GM20431 (cell line): ENCODE results near the gene TMPRSS13.
"Not testable (repeated sequence)": the region's sequence is repeated elsewhere in the genome, so short reads cannot be mapped to it uniquely, and the experiment has no call there.

Experiments used
- in situ Hi-C: fragments of 300-500 bp; cut with MseI, MboI; formaldehyde crosslinking; loops from one replicate; pipeline ENCODE4 v1.15.0; 2020; ENCODE audit warnings: low sequenced_read_pairs; ENCODE audit not compliant: unreplicated experiment

TMPRSS13 gene

DNA sequence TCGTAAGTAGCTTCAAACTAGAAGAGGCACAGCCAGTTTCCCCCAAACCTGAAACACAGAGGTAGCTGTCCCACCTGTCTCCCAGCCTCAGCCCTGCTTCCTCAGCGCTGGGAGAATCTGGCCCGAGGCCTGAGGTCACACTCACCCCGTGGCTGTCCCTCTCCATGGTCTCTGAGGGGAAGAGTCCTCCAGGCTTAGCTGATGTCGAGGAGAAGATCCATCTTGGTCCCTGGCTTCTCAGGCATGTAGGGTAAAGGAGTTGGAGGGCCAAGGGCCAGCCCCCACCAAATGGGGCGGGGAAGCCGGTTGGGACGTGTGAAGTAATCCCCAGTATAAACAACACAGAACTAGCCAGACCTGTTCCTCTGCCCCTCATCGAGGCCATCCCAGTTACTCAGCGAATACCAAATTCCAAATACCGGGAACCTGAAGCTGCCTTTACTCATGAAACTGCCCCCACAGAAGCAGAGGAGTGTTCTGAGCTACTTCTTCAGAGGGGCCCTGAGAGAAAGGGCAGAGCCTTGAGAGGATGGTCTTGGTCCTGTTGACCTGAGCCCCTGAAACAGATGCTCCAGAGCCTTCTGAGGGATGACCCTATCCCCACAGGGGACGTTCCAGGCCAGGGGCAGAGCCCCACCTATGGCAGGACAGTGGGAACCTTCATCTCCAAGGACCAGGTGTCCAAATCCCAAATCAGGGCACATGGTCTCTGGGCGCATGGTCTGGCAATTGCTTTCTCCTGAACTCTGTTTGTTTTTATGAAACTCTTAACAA is at the start of gene TMPRSS13:
Gene TMPRSS13, minus strand, starts transcription at position 261 of the 774 bp plus-strand sequence. Its CDS starts 95 bp downstream, at position 166.
- in situ Hi-C loops = no loop called here

DNA sequence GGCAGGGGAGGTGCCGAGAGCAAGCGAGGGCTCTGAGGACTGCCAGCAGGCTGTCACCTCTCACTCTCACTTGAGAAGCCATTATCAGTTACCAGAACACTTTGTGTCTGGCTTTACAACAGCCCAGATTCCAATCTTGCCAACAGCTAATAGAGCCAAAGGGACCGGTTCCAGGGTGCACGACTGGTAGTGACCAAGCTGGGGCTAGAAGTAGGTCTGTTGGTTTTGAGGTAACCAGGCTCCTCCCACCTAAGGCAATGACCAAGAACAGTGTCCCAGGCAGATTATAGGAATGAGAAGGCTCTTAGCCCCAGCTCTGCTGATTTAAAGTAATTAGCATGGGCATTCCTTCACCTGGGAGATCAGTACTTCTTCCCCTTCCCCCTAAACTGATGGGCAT is 49.8 kb upstream of the TMPRSS13 start:
- in situ Hi-C loops = no loop called here

DNA sequence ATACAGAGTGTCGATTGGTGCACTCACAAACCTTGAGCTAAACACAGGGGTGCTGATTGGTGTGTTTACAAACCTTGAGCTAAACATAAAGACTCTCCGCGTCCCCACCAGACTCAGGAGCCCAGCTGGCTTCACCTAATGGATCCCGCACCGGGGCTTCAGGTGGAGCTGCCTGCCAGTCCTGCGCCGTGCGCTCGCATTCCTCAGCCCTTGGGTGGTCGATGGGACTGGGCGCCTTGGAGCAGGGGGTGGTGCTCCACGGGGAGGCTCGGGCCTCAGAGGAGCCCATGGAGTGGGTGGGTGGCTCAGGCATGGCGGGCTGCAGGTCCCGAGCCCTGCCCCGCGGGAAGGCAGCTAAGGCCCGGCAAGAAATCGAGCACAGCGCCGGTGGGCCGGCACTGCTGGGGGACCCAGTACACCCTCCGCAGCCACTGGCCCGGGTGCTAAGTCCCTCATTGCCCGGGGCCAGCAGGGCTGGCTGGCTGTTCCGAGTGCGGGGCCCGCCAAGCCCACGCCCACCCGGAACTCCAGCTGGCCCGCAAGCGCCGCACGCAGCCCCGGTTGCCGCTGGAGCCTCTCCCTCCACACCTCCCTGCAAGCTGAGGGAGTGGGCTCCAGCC is 49.2 kb upstream of the TMPRSS13 start:
- in situ Hi-C loops = not testable (repeated sequence)

DNA sequence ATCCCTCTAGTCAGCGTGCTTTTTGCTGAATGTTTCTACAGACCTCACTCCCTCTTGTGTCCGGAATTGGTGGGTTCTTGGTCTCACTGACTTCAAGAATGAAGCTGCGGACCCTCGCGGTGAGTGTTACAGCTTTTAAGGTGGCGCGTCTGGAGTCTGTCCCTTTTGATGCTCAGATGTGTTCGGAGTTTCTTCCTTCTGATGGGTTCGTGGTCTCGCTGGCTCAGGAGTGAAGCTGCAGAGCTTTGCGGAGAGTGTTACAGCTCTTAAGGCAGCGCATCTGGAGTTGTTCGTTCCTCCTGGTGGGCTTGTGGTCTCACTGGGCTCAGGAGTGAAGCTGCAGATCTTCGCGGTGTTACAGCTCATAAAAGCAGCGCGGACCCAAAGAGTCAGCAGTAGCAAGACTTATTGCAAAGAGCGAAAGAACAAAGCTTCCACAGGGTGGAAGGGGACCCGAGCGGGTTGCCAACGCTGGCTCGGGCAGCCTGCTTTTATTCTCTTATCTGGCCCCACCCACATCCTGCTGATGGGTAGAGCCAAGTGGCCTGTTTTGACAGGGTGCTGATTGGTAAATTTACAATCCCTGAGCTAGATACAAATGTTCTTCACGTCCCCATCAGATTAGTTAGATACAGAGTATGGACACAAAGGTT is 48.5 kb upstream of the TMPRSS13 start:
- in situ Hi-C loops = not testable (repeated sequence)

DNA sequence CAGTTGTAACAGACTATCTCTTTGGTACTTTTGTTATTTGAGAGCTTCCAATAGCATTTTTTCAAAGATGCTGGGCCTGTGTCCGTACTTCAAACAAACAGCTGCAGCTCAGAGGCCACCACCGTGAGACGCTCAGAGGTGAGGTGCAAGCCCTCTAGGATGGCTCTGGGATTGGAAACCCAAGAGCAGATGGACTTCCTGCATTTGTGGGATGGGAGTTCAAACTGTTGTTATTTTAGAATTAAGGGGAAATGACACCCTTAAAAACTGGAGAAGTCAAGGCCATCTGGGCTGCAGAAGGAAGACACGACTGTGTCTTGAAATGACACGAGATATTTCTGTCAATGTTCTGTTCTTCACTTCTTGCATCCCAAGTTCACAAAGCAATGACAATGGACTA is 47.8 kb upstream of the TMPRSS13 start:
- in situ Hi-C loops = no loop called here

DNA sequence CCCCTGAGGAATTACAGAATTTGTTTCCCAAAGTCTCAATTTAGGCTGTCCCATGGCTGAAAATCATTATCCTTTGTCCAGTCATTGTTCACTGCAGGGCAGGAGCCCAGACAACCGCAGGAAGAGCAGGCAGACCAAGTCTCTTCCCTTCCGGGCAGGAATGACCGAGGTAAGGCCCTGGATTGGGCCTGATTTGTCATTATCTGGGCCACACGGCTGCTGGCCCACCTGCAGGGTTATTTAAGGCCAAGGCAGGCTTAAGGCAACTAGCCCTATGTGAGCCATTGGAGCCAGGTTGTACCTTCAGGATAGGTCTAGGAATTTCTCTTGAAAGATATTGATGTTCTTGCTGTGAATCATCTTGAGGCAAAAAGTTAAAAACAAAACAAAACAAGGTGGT is 47.2 kb upstream of the TMPRSS13 start:
- in situ Hi-C loops = no loop called here

DNA sequence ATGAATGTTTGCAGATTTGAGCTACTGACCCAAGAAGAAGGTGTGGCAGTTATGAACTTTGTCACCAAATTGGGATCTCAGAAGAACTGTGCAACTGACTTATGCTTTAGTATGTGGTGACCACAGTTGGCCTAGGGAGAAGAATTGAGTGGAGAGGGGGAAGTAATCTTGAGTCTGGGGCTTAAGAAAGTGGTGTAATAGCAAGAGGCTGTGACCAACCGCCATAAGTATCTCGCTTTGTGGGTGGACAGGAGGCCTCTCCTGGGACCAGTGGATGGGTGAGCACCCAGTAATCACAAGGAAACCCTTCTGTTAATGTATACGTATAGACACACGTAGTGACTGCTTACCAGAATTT is 44.3 kb upstream of the TMPRSS13 start:
- in situ Hi-C loops = no loop called here

DNA sequence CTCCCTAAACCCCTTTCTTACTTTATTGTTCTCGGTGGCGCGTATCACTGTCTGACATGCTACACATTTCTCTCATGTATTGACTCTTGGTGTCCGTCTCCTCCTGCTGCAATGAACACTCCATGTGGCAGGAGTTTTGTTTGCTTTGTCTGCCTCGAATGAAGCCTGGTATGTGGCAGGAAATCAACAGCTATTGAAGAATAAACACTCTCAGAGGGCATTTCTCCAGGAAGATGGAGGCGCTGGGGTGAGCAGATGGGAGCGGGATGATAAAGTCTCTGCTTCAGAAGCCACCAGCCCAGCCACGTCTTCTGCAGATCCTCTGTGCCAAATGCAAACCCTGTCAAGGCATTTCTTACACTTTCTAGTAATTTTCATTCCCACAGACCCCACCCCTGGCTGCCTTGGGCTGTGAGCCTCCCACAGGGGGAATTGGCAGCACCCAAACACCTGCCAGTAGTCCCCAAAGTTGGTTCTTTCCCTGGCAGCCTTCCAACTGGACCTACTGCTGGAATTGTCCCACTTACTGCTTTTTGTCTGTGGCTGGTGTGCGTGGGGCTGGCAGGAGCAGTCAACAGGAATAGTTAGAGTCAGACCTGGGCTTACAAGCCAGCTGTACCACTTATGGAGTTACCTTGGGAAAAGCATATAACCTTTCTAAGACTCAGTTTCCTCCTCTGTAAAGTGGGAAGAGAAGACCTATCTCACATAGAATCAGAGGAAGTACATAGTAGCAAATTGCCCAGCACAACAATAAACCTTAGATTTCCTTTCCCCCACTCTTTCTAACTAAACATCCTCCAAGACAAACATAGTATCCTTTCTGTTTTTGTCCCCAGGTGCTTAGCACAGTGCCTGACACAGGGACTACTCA is 43.7 kb upstream of the TMPRSS13 start:
- in situ Hi-C loops = no loop called here

DNA sequence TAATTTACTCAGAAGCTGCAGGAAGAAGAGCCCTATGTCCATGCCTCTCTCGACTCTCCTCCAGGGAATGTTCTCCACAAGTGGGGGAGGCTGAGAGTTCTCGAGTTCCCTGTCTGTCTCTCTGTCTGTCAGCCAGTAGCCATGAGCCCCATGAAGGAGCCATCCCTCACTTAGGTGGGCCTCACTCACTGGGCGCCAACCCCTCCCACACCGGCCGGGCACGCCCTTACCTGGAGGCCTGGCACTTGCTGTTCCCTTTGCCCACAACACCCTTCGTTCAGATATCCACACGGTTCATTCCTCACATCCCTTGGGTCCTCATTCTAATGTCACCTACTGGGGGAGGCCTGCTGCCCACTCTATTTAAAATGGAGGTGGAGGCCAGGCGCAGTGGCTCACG is 42.8 kb upstream of the TMPRSS13 start:
- in situ Hi-C loops = no loop called here

DNA sequence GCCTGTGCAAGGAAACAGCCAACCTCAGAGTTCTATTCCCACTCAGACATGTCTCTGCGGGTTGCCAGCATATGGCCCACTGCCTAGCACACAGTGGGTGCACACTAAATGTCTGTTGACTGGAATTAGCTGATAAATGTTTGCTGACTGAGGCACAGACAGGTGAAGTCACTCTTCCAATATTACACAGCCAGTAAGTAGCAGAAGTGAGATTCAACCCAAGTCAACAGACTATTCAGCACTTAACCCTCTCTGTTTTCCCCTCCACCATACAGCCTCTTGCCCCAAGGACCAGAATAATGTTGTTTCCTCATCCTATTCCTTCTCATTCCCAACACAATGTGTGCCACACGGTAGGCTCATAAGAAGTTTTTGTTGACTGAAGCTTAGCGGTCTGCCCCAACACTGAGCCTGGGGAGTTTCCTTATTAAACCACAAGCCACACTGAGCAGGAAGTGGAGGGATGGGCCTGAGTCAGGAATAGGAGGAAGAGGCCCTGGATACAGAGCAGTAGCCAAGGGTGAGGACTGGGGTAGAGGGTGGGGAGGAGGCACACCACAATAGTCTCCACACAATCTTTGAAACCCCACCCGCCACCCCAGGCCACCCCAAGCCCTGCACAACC is 41.3 kb upstream of the TMPRSS13 start:
- in situ Hi-C loops = no loop called here

DNA sequence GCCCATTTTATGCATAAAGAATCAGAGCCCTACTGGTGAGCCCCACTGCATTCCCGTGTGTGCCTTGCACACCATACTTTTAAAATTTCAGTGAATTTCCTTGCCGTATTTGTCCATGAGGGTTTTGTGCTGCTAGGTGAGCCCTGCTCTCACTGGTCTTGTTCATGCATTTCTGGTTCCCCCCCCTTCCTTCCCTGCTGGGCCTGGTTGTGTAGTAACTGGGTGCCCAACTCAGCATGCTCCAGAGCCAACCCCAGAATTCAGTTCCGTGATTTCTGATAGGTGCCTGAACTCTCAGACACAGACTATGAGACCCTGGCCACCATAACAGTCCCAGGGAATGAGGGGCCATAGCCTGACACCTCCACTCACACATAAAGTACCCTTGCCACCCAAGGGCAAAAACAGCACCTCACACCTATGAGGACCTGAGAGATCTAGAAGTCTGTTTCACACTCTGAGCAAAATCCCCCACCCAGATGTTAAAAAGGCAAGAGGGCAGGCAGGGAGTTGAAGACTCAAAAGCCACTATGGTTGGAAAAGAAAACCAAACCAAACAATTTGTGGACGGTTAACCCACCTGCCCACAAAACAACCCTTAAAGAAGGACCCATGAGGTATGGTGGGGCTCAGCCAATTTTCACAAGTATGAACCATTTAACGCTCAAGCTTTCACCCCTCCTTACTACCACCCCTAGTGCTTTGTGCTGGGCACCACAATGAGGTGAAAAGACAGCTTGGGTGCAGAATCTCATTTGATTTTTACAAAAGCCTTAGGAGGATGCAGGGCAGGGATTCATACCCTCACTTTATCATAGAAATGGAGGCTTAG is 40.2 kb upstream of the TMPRSS13 start:
- in situ Hi-C loops = no loop called here

DNA sequence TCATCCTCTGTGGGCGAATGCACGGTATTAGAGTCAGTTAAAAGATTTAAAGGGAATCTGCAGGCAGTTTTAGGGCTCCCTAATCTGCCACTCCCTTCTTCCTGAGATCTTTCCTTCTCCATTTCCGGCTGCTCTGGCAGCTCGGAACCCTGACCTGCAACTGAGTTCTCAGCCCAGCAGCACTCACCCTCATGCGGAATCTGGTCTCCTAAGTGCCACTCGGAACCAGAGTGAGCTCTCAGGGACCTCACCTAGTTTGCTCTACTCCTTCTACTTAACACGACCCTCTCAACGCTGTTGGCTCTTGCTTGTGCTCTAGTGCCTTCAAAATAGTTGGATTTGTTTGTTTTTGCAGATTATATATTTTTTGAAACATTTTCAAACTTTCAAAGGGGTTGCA is 37.7 kb upstream of the TMPRSS13 start:
- in situ Hi-C loops = no loop called here

DNA sequence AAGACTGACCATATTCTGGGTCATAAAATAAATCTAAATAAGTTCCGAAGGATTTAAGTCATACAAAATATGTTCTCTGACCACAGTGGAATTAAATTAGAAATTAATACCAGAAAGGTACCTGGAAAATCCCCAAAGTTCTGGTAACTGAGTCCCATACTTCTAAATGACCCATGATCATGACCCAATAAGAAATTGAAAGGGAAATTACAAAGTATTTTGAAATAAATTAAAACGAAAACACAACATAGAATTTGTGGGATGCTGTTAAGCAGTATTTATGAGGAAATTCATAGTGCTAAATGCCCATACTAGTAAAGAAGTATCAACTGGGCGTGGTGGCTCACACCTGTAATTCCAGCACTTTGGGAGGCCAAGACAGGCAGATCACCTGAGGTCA is 33.6 kb upstream of the TMPRSS13 start:
- in situ Hi-C loops = no loop called here

DNA sequence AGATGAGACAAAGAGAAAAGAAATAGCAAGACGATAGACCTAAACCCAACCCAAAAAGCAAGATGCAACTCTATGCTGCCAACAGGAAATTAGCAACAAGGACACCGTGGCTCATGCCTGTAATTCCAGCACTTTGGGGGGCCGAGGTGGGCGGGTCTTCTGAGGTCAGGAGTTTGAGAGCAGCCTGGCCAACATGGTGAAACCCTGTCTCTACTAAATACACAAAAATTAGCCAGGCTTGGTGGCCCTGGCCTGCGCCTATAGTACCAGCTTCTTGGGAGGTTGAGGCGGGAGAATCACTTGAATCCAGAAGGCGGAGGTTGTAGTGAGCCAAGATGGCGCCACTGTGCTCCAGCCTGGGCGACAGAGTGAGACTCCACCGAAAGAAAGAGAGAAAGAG is 32.7 kb upstream of the TMPRSS13 start:
- in situ Hi-C loops = no loop called here

DNA sequence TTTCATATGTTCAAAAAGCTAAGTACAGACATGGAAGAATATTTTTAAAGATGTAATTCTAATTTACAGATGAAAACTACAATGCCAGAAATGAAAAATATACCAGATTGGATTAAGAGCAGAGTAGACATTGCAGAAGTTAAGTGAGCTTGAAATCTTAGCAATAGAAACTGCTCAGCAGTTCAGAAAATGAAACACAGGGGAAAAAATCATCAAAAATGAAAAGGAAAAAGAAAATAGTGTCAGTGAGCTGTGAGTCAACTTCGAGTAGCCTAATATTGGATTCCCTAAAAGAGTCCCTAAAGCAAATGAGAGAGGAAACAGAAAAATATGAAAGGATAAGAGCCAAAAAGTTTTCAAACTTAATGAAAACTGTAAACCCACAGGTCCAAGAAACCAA is 31.2 kb upstream of the TMPRSS13 start:
- in situ Hi-C loops = no loop called here

DNA sequence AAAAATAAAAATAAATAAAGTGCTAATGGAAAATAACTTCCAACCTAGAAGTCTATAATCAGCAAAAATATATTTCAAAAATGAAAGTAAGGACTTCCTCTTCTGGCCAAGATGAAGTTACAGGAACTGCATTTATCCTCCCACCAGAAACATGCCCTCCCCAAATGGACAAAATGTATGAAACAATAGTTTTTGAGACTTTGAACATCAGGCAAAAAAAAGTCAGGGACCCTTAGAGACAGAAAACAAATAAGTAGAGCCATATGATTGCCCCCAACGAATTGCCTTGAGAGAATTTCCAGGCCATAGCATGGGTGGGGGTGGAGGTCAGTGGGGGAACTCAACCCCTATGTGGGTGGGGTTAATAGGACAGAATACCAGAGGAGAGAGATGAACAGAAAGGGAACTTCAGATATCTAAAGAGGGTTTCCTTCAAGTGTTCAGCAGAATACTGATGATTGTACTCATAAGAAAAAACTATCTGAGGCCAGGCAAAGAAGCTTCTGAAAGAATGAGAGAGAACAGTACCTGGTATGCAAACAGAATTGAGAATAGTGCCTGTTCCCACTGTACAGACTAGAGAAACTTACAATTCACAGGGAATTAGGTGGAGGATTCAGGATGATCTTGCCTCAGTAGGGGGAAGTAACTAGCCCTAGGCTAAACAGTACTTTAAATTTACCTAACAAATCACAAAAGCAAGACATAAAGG is 30.4 kb upstream of the TMPRSS13 start:
- in situ Hi-C loops = loop anchor here (10.0 kb wide), 1 partner anchor 95 kb away; no protein-coding TSS in a partner anchor

DNA sequence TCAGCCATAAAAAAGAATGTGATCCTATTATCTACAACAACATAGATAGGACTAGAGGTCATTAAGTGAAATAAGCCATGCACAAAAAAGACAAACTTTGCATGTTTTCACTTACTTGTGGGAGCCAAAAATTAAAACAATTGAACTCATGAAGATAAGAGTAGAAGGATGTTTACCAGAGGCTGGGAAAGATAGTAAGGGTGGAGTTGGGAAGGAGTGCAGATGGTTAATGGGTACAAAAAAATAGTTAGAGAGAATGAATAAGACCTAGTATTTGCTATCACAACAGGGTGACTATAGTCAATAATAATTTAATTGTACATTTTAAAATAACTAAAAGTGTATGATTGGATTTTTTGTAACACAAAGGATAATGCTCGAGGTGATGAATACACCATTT is 29.7 kb upstream of the TMPRSS13 start:
- in situ Hi-C loops = loop anchor here (10.0 kb wide), 1 partner anchor 96 kb away; no protein-coding TSS in a partner anchor

DNA sequence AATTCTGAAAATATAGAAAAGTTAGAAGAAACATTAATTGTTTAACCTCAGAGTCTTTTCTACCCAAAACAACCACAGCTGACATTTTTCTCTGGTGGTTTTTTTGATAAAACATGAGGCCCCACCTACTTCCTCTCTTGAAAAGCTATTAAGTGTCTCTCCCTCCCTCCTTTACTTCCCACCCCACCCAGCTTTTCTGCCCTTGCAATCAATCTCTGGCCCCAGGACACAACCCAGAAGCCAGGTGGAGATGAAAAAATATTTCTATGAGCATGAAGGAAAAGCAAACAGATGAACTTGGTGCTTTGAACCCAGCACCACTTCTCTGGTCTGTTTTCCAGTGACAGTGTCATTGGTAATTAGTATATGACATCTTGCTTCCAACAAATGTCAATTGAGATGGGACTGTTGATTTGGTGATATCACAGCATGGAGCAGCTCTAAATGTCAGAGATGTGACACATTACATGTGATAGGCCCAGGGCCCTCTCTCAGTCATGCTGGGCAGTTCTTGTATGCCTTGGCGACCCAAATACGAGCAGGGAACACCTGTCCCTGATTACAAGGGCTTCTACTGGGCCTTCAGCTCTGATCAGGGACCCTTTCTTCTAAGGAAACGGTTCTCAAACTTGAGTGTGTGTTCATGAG is 23.9 kb upstream of the TMPRSS13 start:
- in situ Hi-C loops = loop anchor here (10.0 kb wide), 1 partner anchor 102 kb away; no protein-coding TSS in a partner anchor
